GM23248 (cell line): ENCODE measurements around the gene ARHGAP10. TPM values are rescaled to one million over a fixed set of nuclear protein-coding genes. Genes with fewer than 3 reads are reported as not detected.

Experiments
- DNase-seq: peaks from one replicate; pipeline ENCODE4 v3.0.0-alpha.2; 2015
- H2AFZ ChIP-seq: fragments of 200-600 bp; sonication (generic); 2 replicates; pipeline ENCODE4 v1.6.1; 2016; ENCODE audit warnings: antibody characterized with exemption
- H3F3A ChIP-seq: fragments of 200-600 bp; sonication (generic); 2 replicates; pipeline ENCODE4 v1.6.1; 2016; ENCODE audit warnings: mild to moderate bottlenecking, antibody characterized with exemption, mixed run types; ENCODE audit not compliant: insufficient read depth
- H3K27ac ChIP-seq: fragments of 200-600 bp; sonication (generic); 2 replicates; pipeline ENCODE4 v1.5.1; 2016; ENCODE audit warnings: mild to moderate bottlenecking
- H3K27me3 ChIP-seq: fragments of 200-600 bp; sonication (generic); replicated peaks from 2 replicates; pipeline ENCODE4 v1.6.1; 2016; ENCODE audit warnings: mild to moderate bottlenecking; ENCODE audit not compliant: insufficient read depth
- H3K36me3 ChIP-seq: fragments of 200-600 bp; sonication (generic); 2 replicates; pipeline ENCODE4 v1.6.1; 2016; ENCODE audit warnings: low read depth, mild to moderate bottlenecking
- H3K4me1 ChIP-seq: fragments of 200-600 bp; sonication (generic); 2 replicates; pipeline ENCODE4 v1.6.1; 2016; ENCODE audit warnings: mild to moderate bottlenecking; ENCODE audit not compliant: insufficient read depth
- H3K4me2 ChIP-seq: fragments of 200-600 bp; sonication (generic); one replicate; pipeline ENCODE4 v1.6.1; 2016; ENCODE audit warnings: mild to moderate bottlenecking; ENCODE audit not compliant: unreplicated experiment
- H3K4me3 ChIP-seq: fragments of 200-600 bp; sonication (generic); 2 replicates; pipeline ENCODE4 v1.5.1; 2016; ENCODE audit warnings: mild to moderate bottlenecking
- H3K79me2 ChIP-seq: fragments of 200-600 bp; sonication (generic); 2 replicates; pipeline ENCODE4 v1.6.1; 2016; ENCODE audit warnings: mild to moderate bottlenecking; ENCODE audit not compliant: insufficient read depth
- H3K9ac ChIP-seq: fragments of 200-600 bp; sonication (generic); 2 replicates; pipeline ENCODE4 v1.6.1; 2016; ENCODE audit warnings: mild to moderate bottlenecking
- H3K9me2 ChIP-seq: fragments of 200-600 bp; sonication (generic); 2 replicates; pipeline ENCODE4 v1.6.1; 2016; ENCODE audit warnings: mixed run types, mild to moderate bottlenecking, moderate library complexity; ENCODE audit not compliant: insufficient read depth
- H3K9me3 ChIP-seq: fragments of 200-600 bp; sonication (generic); one replicate; pipeline ENCODE4 v1.6.1; 2017; ENCODE audit warnings: low read depth
- H4K20me1 ChIP-seq: fragments of 200-600 bp; sonication (generic); 2 replicates; pipeline ENCODE4 v1.6.0; 2016; ENCODE audit not compliant: insufficient read depth
- EZH2 ChIP-seq: fragments of 200-600 bp; sonication (generic); IDR thresholded peaks from 2 replicates; pipeline ENCODE4 v1.6.1; 2018; ENCODE audit warnings: antibody characterized with exemption, mild to moderate bottlenecking; ENCODE audit not compliant: insufficient read depth, poor library complexity, severe bottlenecking
- EZH2phosphoT487 ChIP-seq: fragments of 200-600 bp; sonication (generic); IDR thresholded peaks from 2 replicates; pipeline ENCODE4 v1.6.1; 2018; ENCODE audit warnings: antibody characterized with exemption, moderate library complexity, mild to moderate bottlenecking, low read depth; ENCODE audit not compliant: insufficient read depth
- WGBS, 2 experiments: methylation state at CpG; one replicate each; pipeline ENCODE4 v1.1.6; 2015 to 2017; ENCODE audit warnings: low lambda C conversion rate in 2 of 2, low coverage in 1 of 2; ENCODE audit errors: missing lambda C conversion rate in 2 of 2; 5-methylcytosine and 5-hydroxymethylcytosine counted together
- in situ Hi-C: fragments of 300-500 bp; cut with MboI; formaldehyde crosslinking; loops from 2 replicates; pipeline ENCODE4 v1.15.0; 2020
- polyA plus RNA-seq: library from polyadenylated mRNA; unstranded; fragments of >200 nt; fragmentation: Nextera tagmentation; extraction: Ambion mirVana; gene quantifications from 2 replicates; pipeline ENCODE4 v1.2.1, GENCODE V29; 2016
- total RNA-seq: library from RNA; depleted of rRNA; stranded (reverse); fragments of >200 nt; shearing (Covaris generic); gene quantifications from 2 replicates; pipeline ENCODE4 v1.2.3, GENCODE V29; 2014

Gene ARHGAP10
- total and polyA plus RNA-seq, 2 experiments from 2014 or later = 19.5 to 24.8 TPM

DNA sequence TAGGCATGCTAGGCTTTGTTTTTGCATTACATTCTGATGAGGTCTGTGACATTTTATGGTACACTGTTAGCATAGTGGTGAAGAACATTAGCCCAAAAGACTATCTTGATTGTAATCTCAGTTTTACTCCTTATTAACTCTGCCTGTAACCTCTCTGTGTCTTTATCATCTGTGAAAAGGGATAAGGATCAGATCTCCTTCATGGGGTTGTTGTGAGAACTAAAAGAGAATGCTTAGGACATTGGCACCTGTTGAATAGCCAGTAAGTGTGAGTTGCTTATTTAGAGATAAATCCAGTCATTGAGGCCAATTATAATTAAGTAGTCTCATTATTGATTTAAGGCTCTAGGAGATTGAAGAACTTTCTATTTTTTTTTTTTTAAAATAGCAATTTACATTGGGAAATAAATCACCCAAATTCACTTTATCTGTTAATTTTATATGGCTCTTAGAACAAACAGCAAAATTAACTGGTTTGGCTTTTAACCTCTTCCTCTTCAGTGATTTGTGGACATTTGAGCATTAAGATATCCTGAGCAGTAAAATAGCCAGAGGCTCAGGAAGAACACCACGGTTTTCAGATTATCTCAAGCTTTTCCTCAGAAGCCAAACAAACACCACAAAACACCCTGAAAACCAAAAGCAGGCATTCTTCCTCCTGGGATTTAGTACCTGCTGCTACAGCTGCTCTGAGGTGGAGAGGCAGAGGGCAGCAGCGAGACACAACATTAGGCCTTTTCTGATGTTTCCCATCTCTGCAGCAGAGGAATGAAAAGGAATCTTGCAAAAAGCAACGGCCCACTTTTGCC lies 192.9 kb downstream of the ARHGAP10 start:
- no peak overlapping the region for H3K9ac ChIP-seq
- no peak overlapping the region for H3K4me2 ChIP-seq
- peak; percentile 30 for DNase-seq
- no peaks in the 10 kb centered on the region for H3K9me3 ChIP-seq
- H3K27ac ChIP-seq = no peak overlapping the region
- 69 to 72% methylated on average over 3 of the region's 3 CpGs for WGBS, 2 experiments
- no peaks in the 10 kb centered on the region for H3F3A ChIP-seq
- in situ Hi-C loops = no loop called here
- H2AFZ ChIP-seq = no peak overlapping the region
- no peaks in the 10 kb centered on the region for H3K79me2 ChIP-seq
- no peaks in the 10 kb centered on the region for H3K9me2 ChIP-seq
- H3K4me3 ChIP-seq = no peak overlapping the region
- no peaks in the 10 kb centered on the region for H3K4me1 ChIP-seq
- 0 out of 2 replicates have a peak, but pooled peaks cover 3% of the 10 kb centered on the region for H3K36me3 ChIP-seq
- H3K27me3 ChIP-seq = no peaks in the 10 kb centered on the region
- no peaks in the 10 kb centered on the region for H4K20me1 ChIP-seq
- TF ChIP-seq EZH2phosphoT487 (no peak), EZH2 (no peak)

DNA sequence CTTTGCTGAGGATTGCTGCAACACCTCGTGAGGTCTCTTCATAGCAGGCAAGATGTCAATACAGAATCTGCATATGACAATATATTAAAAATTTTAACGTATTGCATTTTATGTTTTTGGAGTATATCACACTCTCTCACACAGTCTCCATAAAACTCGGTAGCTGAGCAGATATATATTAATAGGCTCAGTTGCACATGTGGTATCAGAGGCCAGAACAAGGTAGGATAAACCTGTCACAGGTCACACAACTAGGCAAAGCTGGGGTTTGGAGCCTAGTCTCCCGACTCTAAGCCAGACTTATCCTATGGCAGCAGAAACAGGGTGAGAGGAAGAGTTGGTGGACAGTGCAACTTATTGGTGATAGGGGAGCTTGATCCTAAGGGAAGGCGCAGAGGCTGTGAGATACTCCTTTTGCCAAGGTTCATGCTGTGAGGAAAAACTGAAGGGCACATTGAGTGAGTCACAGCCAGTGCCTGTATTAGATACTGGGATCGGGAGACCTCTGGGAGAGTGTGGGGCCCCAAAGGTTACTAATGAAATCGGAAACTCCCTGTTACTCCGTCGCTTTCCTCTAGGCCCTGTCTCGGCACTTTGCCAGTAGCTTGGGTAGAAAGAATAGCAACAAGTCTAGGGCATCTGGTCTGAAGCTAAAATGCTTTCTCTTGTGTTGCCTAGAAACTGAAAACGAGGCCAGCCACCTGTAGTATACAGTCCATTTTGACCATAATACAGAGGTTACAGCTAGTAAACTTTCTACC lies 195.7 kb downstream of the ARHGAP10 start:
- Histone ChIP-seq H3K9me2 (no peaks in the 10 kb centered on the region), H3K79me2 (no peaks in the 10 kb centered on the region), H4K20me1 (no peaks in the 10 kb centered on the region), H2AFZ (no peak overlapping the region), H3K36me3 (peaks cover 13% of the 10 kb centered on the region; the same call in 1 of the 2 replicates), H3F3A (no peaks in the 10 kb centered on the region), H3K27me3 (no peaks in the 10 kb centered on the region), H3K9me3 (no peaks in the 10 kb centered on the region), H3K4me3 (no peak overlapping the region), H3K4me1 (no peaks in the 10 kb centered on the region), H3K4me2 (no peak overlapping the region), H3K9ac (no peak overlapping the region), H3K27ac (no peak overlapping the region)
- no peak for DNase-seq
- in situ Hi-C loops = no loop called here
- 86 to 87% methylated on average over 11 of the region's 11 CpGs for WGBS, 2 experiments
- no peak for TF ChIP-seq EZH2phosphoT487
- TF ChIP-seq EZH2 = no peak

DNA sequence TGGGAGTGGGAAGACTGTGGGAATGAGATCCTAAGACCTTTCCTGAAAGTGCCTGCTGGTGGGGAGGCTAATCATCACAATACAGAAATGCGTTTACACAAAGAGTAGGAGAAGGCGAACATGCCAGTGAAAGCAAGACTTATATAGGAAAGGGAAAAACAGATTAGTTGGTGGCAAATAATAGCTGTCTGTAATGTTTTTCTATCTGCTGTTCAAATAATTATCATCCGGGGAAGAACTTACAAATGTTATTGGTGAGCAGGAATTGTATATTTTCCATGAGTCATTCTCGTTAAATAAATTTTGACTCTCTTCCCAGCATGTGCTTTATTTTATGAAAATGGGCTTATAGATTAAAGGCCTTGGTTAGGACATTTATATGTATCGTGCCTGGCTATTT lies 196.5 kb downstream of the ARHGAP10 start:
- TF ChIP-seq EZH2phosphoT487 (no peak), EZH2 (no peak)
- H3K4me2 ChIP-seq = no peak overlapping the region
- no peak overlapping the region for H3K27ac ChIP-seq
- no peak for DNase-seq
- in situ Hi-C loops = no loop called here
- no peaks in the 10 kb centered on the region for H3F3A ChIP-seq
- no peaks in the 10 kb centered on the region for H3K9me2 ChIP-seq
- H3K9ac ChIP-seq = no peak overlapping the region
- H3K4me1 ChIP-seq = no peaks in the 10 kb centered on the region
- H2AFZ ChIP-seq = no peak overlapping the region
- no peaks in the 10 kb centered on the region for H3K79me2 ChIP-seq
- no peaks in the 10 kb centered on the region for H4K20me1 ChIP-seq
- no peak overlapping the region for H3K4me3 ChIP-seq
- H3K27me3 ChIP-seq = no peaks in the 10 kb centered on the region
- H3K9me3 ChIP-seq = no peaks in the 10 kb centered on the region
- WGBS, 2 experiments = 76 to 79% methylated on average over 5 of the region's 5 CpGs
- H3K36me3 ChIP-seq = peaks cover 13% of the 10 kb centered on the region; the same call in 1 of the 2 replicates

- H2AFZ ChIP-seq = no peak overlapping the region
- no peaks in the 10 kb centered on the region for H4K20me1 ChIP-seq
- H3K9me3 ChIP-seq = no peaks in the 10 kb centered on the region
- TF ChIP-seq EZH2 (no peak), EZH2phosphoT487 (no peak)
- DNase-seq = no peak
- H3K27me3 ChIP-seq = no peaks in the 10 kb centered on the region
- WGBS, 2 experiments = 59 to 60% methylated on average over 1 of the region's 1 CpG
- in situ Hi-C loops = no loop called here
- no peak overlapping the region for H3K4me2 ChIP-seq
- H3K4me1 ChIP-seq = no peaks in the 10 kb centered on the region
- no peaks in the 10 kb centered on the region for H3F3A ChIP-seq
- H3K27ac ChIP-seq = no peak overlapping the region
- no peaks in the 10 kb centered on the region for H3K79me2 ChIP-seq
- peaks cover 13% of the 10 kb centered on the region; the same call in 1 of the 2 replicates for H3K36me3 ChIP-seq
- H3K9me2 ChIP-seq = no peaks in the 10 kb centered on the region
- H3K4me3 ChIP-seq = no peak overlapping the region
- no peak overlapping the region for H3K9ac ChIP-seq
Measured at GRCh38 chr4:147929746-147930145, 197.9 kb downstream of the ARHGAP10 start.
